ENCODE measurements around the gene DUSP5. TPM values are rescaled to one million over a fixed set of nuclear protein-coding genes. Genes with fewer than 3 reads are reported as not detected.

DUSP5 gene
- total and polyA plus RNA-seq, 10 of the 15 experiments (the other 5 are each of a cell fraction or from before 2014, with no cell fraction given): 2.1 to 95.9 (median 23.4) TPM

- H3K9me3 ChIP-seq (replicated peaks; ENCODE audit: control insufficient read depth, insufficient read depth, low read length): no peaks in the 10 kb centered on the region
- no peak overlapping the region for H3K4me2 ChIP-seq (ENCODE audit: control insufficient read depth, insufficient read depth)
- ChIA-PET RAD21 (ENCODE audit: unreplicated experiment) (interaction anchor here (2.4 kb wide), 1 partner anchor 32 kb away, joined by 5 read pairs; no protein-coding TSS in a partner anchor), CTCF (no interaction called here), POLR2A (interaction anchor here (0.5 kb wide), 1 partner anchor 9 kb away, joined by 3 read pairs; no protein-coding TSS in a partner anchor), SMC1A (ENCODE audit: uncharacterized antibody, unreplicated experiment) (interaction anchor here (0.8 to 1.2 kb wide), 3 partner anchors 33 to 105 kb away, joined by 3 to 4 read pairs (median 3); no protein-coding TSS in a partner anchor)
- WGBS (ENCODE audit: insufficient coverage, insufficient replicate concordance, low lambda C conversion rate, missing lambda C conversion rate): 83% methylated on average over 10 of the region's 10 CpGs
- H2AFZ ChIP-seq (ENCODE audit: control insufficient read depth, low read depth, low read length): no peak overlapping the region
- H3K4me3 ChIP-seq: no peak overlapping the region
- TF ChIP-seq TARDBP (IDR thresholded peaks at IDR 0.05; ENCODE audit: borderline replicate concordance): no peak
- in situ Hi-C loops (cut with MboI): no loop called here
- H3K27me3 ChIP-seq (replicated peaks in 1 of 2; ENCODE audit: control insufficient read depth in 2 of 2, insufficient read depth in 2 of 2, low read length in 1 of 2): no peaks in the 10 kb centered on the region
- ATAC-seq (no peak), DNase-seq (ENCODE audit: low read depth, low spot score) (no peak), FAIRE-seq (no peak)
- H3K4me1 ChIP-seq (ENCODE audit: control insufficient read depth, insufficient read depth, low read length): peaks cover 42% of the 10 kb centered on the region
- no peaks in the 10 kb centered on the region for H4K20me1 ChIP-seq (ENCODE audit: control insufficient read depth, insufficient read depth)
- H3K36me3 ChIP-seq (ENCODE audit: control insufficient read depth in 2 of 2, insufficient read depth in 2 of 2, low read length in 1 of 2): no peaks in the 10 kb centered on the region
- intact Hi-C loops (cut with micrococcal nuclease; ENCODE audit: unreplicated experiment): no loop called here
- no peak overlapping the region for H3K27ac ChIP-seq (ENCODE audit: control insufficient read depth, insufficient read depth)
- H3K9ac ChIP-seq (ENCODE audit: control insufficient read depth, insufficient read depth, low read length): no peak overlapping the region
- BruUV-seq (replicated peaks): no TSS peak
- H3K79me2 ChIP-seq (ENCODE audit: control insufficient read depth, insufficient read depth, low read length): no peaks in the 10 kb centered on the region
Observed at GRCh38 chr10:110459600-110459999, 38.1 kb upstream of the DUSP5 start.

DNA sequence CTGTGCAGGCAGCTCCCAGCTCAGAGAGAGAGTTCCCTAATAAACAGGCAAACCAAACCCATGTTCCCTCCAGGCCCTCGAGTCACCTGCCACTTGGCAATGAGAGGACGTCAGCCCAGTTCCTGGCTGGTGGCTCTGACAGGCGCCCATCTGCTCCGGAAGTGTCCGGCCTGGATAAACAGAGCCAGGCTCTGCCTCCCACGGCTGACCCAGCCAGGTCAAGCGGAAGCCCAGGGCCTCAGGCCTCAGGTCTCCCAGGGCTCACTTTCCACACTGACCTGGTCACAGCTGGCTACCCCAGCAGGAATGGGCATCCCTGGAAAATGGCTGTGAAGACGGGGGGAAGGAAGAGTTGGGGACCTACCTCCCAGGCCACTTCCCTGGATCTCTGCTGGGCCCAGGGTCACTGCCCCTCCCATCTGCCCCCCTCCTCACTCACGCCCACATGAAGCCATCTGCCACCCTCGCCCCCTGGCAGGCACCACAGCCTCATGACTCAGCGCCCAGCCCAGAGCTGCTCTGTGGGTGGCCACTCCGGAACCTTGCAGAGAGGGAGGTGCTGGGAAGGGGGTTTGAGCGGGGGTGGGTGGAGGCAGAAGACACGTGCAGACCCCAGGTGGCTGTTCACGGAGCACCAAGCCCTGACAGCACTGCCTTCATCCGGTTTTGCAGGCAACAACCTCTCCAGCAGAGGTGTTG is 37.4 kb upstream of the DUSP5 start:
- no peak overlapping the region for H3K4me2 ChIP-seq (ENCODE audit: control insufficient read depth, insufficient read depth)
- BruUV-seq (replicated peaks): no TSS peak

More for the DNA sequence above, 37.4 kb upstream of the DUSP5 start:
- in situ Hi-C loops (cut with MboI) (no loop called here), intact Hi-C loops (cut with micrococcal nuclease; ENCODE audit: unreplicated experiment) (loop anchor here (5.0 kb wide), 1 partner anchor 37 kb away; the partner anchor contains the start of gene DUSP5)
- ChIA-PET SMC1A (ENCODE audit: uncharacterized antibody, unreplicated experiment) (interaction anchor here (1.2 kb wide), 1 partner anchor 32 kb away, joined by 3 read pairs; no protein-coding TSS in a partner anchor), POLR2A (no interaction called here), RAD21 (ENCODE audit: unreplicated experiment) (no interaction called here), CTCF (interaction anchor here (0.6 kb wide), 1 partner anchor 363 kb away, joined by 3 read pairs; no protein-coding TSS in a partner anchor)
- Histone ChIP-seq H3K4me1 (ENCODE audit: control insufficient read depth, insufficient read depth, low read length) (peaks cover 44% of the 10 kb centered on the region), H3K9me3 (replicated peaks; ENCODE audit: control insufficient read depth, insufficient read depth, low read length) (no peaks in the 10 kb centered on the region), H3K36me3 (ENCODE audit: control insufficient read depth in 2 of 2, insufficient read depth in 2 of 2, low read length in 1 of 2) (no peaks in the 10 kb centered on the region), H2AFZ (ENCODE audit: control insufficient read depth, low read depth, low read length) (no peak overlapping the region), H3K27ac (ENCODE audit: control insufficient read depth, insufficient read depth) (no peak overlapping the region), H3K27me3 (replicated peaks in 1 of 2; ENCODE audit: control insufficient read depth in 2 of 2, insufficient read depth in 2 of 2, low read length in 1 of 2) (no peaks in the 10 kb centered on the region), H3K9ac (ENCODE audit: control insufficient read depth, insufficient read depth, low read length) (no peak overlapping the region), H3K4me3 (no peak overlapping the region), H4K20me1 (ENCODE audit: control insufficient read depth, insufficient read depth) (no peaks in the 10 kb centered on the region), H3K79me2 (ENCODE audit: control insufficient read depth, insufficient read depth, low read length) (no peaks in the 10 kb centered on the region)
- 69% methylated on average over 14 of the region's 16 CpGs for whole genome bisulfite sequencing (ENCODE audit: insufficient coverage, insufficient replicate concordance, low lambda C conversion rate, missing lambda C conversion rate)
- no peak for TF ChIP-seq SREBF2 (IDR thresholded peaks at IDR 0.05; ENCODE audit: low read length)
- peak; percentile 16; the same call in 1 of the 2 replicates for TF ChIP-seq IKZF1 (conservative IDR thresholded peaks at IDR 0.05)
- no peak for TF ChIP-seq BHLHE40 (IDR thresholded peaks at IDR 0.05; ENCODE audit: borderline replicate concordance in 1 of 2, low read depth in 2 of 2, low read length in 1 of 2)
- no peak for TF ChIP-seq SMARCA5 (IDR thresholded peaks at IDR 0.05)
- peak in 1 of 2 experiments; percentile 37; a peak in 1 of 3 replicates for TF ChIP-seq EGR1 (IDR thresholded peaks at IDR 0.05; ENCODE audit: borderline replicate concordance in 1 of 2, low read depth in 2 of 2, low read length in 2 of 2)
- DNase-seq (ENCODE audit: low read depth, low spot score): no peak
- no peak for ATAC-seq
- no peak for FAIRE-seq
